HCEC 1CT (cell line): ENCODE data around the gene TAS2R1.
"Not testable (repeated sequence)": the region's sequence is repeated elsewhere in the genome, so short reads cannot be mapped to it uniquely, and the experiment has no call there.

Source experiments
- DNase-seq: peaks from one replicate; pipeline ENCODE4 v3.0.0-alpha.2; 2017

TAS2R1 gene

GRCh38 chr5:9621379-9621903, 8.7 kb downstream of the TAS2R1 start:
- peak; percentile 4 for DNase-seq

DNA sequence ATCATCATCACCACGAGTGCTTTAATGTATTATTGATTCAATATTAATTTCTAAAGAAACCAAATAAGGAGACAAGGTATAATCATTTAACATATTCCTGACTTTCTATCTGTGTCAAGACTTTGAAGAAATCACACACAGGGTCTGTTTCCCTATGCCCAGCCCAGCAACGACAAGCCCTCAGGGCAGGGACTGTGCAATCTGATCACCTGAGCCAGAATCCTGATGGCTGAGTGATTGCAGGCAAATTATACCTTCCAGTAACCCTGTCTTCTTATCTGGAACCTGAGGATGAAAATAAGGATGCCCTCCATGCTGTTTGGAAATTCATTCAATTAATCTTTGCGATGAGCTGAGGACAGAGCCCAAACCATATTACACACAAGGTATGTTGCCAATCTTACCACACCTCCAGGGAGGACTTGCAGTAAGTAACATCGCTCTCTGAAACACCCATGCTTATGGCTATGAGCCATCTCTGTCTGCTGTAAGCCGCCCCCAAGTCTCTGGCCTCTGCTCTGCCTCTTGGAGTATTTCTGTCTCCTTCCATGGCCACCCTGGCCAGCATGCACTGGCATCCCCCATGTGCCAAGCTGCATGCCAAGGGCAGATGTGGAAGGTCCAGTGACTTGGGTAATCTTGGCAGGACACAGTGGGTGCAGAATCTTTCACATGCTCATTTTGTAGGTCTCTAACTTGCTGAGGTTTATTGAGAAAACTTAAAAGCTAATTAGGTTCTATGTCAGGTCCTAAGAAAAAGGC, 10.6 kb downstream of the TAS2R1 start:
- no peak for DNase-seq

GRCh38 chr5:9617739-9618504, 12.2 kb downstream of the TAS2R1 start:
- no peak for DNase-seq

GRCh38 chr5:9617221-9617620, 12.9 kb downstream of the TAS2R1 start:
- DNase-seq = no peak

DNA sequence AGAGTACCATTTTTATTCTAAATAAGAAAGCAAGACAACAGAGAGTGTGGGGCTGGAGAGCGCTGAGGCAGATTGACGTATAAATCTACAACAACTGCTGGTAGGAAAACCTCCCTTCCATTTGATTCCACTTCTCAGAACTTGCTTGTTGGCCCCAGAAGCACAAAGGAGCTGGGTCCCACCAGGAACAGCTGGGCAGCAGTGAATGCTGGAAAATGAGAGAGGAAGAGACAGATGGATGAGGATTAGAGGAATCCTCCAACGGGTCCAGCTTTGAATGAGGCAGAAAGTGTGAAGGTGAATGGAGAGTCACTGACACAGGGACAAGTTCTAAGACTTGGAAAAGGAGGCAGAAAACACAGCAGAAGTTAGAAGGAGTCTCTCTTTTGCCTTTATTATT, 14.8 kb downstream of the TAS2R1 start:
- DNase-seq = no peak

GRCh38 chr5:9613360-9613759, 16.8 kb downstream of the TAS2R1 start:
- DNase-seq = no peak

GRCh38 chr5:9610969-9611368, 19.2 kb downstream of the TAS2R1 start:
- DNase-seq = no peak

DNA sequence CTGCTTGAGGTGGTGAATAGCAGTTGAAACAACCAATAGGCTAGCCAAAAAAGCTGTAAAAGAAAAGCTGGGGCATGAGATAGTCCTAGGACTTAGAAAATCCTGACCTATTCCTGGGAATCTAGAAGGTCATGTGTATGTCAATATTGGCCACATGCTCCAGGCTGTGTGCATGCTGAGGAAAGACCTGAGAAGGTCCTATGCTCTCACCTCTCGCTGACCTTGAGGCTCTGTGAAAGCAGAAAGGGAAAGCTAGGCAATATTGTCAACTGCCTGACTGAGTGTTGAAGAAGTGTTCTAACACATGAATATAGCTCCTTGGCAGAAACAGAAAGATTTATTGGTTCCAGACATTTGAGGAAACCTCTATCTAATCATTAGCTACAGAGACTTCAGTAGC, 19.8 kb downstream of the TAS2R1 start:
- no peak for DNase-seq

DNA sequence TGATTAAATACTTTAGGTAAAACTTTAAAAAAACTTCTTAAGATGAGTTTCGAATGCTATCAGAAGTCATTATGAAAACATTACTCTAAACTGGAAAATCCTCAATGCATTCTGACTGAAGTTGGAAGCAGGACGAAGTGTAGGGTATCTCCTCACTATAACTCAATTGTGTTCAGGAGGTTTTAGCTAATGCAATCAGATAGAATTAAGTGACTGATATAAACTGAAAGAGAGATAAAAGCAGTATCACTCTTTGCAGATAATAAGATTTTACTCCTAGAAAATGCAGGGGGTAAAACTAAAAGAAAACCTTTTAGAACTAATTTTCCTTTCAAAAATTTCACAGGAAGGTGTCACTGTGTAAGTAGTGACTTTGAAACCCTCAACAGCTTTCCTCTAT, 22.1 kb downstream of the TAS2R1 start:
- no peak for DNase-seq

DNA sequence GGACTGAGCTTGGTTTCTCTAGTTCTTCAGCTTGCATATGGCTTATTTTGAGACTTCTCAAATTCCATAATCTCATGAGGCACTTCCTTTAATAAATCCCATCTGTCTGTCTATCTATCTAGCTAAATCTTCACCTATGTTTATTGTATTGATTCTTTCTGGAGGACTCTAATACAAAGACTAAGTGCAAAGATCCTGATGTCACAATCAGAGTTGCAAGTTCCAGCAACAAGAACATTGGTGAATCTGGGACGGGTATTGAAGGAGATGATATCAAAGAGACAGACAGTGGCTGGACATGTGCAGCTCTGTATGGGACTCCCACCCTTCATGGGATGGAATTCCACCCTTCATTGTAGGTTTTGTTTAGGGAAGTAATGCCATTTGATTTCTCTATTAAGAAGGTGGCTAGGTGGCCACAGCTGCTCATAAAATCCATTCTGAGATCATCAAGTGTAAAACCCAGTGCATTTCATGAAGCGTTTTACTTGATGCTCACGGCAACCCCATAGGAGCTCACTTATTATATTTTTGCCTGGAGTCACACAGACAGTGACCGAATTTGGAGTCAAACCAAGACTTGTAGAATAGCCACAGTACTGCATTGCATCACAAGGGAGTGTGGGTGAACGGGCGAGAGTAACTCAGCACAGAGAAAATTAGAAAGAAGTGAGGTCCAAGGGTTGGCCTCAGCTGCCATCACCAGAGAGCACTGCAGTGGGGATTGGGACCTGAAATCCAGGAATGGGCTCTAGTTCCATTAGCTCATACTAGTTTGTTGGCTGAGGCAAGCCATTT, 24.9 kb downstream of the TAS2R1 start:
- DNase-seq = no peak

DNA sequence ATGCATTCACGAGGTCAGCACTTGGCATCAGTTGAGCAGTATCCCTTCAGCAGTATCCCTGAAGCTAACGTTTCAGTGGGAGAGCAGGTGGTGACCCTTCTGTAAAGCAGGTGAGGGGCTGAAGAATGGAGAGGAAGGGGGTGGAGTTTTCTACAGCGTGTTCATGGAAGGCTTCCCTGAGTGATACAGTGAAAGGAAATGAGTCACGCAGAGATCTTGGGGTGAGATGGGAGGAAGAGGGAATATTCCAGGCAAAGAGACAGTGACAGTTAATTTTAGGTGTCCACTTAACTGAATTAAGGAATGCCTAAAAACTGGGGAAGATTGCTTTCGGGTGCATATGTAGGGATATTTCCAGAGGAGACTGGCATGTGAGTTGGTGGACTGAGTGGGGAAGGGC, 25.7 kb downstream of the TAS2R1 start:
- peak; percentile 30 for DNase-seq

GRCh38 chr5:9601055-9601739, 29.0 kb downstream of the TAS2R1 start:
- DNase-seq = no peak

DNA sequence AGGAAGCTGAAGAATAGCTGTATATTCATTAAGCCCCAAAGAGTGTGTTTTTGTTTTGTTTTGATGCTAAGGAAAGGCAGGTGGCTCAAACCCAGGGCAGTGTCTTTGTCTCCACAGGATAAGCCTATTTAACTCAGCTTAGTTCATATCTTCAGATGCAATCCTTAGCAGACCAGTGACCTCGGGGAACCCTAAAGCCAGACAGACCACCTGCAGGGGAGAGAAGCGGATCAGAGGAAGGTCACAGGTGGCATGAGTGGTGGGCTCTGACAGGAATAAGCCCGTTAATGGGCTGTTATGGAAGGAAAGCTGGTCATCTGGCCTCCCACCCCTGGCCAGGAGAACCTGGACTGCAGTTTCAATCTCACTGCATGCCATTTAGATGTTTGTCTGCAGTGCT, 30.8 kb downstream of the TAS2R1 start:
- DNase-seq = no peak

DNA sequence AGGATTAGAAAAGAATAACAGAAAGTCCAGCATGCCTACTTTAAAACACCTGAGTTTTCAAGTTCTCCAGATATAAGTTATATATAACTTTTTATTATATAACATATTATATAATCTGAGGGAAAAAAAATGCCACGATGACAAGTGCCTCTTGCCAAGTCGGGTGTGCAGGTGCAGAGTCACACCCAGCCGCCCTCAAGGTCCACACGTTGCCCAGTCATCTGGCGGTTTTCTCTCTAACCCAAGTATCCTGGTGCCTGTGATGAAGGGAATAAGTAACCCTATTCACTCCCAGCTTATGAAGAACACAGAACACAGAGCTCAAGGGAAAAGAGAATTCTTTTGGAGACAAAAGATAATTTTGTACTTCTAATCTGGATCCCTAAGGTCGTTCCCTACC, 31.8 kb downstream of the TAS2R1 start:
- not testable (repeated sequence) for DNase-seq

GRCh38 chr5:9597322-9597721, 32.8 kb downstream of the TAS2R1 start:
- not testable (repeated sequence) for DNase-seq

DNA sequence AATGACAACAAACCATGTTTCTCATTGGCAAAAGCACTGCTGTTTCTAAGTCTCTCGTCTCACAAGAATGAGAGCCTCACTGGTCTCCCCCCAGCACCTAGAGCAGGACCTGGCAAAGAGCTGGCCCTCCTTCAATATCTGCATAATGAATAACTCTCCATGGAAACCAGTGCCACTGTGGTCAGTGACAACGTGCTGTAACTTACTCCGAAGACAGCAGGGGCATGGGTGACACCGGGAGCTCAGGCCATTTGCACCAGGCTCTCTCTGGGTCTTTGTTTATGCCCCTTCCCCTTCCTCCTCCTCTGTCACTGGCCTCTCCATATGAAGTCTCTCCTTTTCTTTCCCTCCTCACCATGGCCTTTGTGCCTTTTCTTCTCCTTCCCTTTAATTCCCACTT, 33.3 kb downstream of the TAS2R1 start:
- DNase-seq = no peak

DNA sequence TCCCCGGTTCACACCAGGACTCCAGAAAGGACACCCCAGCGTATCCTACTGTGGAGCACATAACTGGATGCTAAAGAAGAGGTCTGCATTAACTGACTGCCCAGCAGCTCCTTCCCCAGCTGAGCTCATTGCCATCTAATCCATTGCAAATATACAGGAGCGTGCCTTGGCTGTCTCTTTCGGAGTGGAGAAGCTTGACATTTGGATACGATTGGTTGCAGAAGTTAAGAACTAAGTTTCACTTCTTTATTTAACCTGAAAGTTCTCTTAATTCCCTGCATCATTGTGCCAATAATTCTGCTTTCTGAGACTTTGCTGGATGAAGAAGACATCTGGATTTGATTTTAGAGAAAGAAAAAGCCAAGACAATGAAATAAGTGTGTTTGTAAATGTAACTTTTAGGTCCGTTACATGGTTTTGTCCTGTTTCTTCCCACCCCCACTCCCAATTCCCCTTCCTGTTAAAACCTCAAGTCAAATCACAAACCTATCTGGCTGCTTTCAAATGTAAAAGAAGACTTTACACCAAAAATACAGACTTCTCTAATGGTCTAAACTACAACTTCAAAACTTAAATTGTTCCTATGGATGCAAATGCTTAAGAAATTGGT, 33.9 kb downstream of the TAS2R1 start:
- no peak for DNase-seq

DNA sequence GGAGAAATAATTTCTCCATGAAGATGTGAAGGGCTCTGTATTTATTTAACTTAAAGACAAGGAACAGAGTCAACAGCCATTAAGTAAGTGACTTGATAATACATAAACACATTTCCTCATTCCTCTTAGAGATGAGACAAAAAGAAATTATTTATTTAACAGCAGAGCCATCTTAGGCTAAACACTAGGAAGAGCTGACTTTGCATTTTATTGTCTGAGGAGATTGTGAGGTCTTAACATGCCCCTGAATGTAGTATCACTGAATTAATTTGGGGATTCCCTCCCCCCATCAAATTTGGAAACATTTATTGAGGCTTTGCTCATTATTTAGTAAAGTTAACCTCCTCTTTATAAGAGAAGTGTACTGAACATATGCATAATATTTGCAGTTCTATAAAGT, 35.2 kb downstream of the TAS2R1 start:
- no peak for DNase-seq

GRCh38 chr5:9589049-9589835, 40.9 kb downstream of the TAS2R1 start:
- DNase-seq = no peak

DNA sequence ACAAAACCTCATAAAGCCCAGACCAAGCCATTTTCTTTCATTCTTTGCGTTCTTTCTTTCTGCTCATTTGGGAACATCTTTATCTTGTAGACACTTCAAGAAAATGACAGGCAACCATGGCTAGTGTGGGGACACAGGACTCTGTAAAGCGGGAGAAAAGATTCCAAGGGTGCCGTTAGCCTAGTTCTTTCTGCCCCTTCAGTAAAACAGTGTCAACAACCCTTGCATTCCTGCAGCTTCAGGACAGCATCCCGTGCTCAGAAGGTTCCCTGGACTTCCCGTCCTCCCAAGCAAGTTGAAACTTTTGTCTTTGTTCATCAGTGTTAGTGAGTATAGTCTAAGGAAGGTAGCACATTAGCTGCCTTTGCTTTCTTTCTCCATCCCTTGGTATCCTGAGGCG, 41.9 kb downstream of the TAS2R1 start:
- DNase-seq = no peak

- DNase-seq = no peak
Measured at GRCh38 chr5:9587135-9587534, 43.0 kb downstream of the TAS2R1 start.

DNA sequence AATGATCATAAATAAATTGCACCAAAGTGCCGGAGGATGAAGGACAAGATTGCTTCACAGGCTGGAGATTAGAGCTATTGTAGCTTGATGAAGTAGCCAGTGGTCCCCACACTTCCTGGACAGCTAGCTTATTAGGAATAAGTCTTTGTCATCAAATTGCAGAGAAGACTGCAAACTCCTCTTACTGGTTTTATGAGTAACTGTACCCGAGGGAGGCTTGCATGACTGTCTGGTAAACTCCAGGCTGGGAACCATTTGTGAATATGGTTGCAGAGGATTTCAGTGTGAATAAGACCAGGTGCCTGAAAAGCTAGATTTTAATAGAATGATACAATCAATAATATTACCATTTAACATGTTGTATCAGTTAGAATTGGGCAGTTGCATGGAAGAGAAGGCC, 47.7 kb downstream of the TAS2R1 start:
- DNase-seq = no peak
